Left hindlimb (tissue), 1 donor: ENCODE results near the gene KIR3DL1.
"Not testable (repeated sequence)": the region's sequence is repeated elsewhere in the genome, so short reads cannot be mapped to it uniquely, and the experiment has no call there.

Experiments used
- DNase-seq: peaks from one replicate; pipeline ENCODE4 v3.0.0-alpha.2; 2018

KIR3DL1 gene

GRCh38 chr19:54817670-54818536 lies 1.6 kb downstream of the KIR3DL1 start:
- DNase-seq: no peak

DNA sequence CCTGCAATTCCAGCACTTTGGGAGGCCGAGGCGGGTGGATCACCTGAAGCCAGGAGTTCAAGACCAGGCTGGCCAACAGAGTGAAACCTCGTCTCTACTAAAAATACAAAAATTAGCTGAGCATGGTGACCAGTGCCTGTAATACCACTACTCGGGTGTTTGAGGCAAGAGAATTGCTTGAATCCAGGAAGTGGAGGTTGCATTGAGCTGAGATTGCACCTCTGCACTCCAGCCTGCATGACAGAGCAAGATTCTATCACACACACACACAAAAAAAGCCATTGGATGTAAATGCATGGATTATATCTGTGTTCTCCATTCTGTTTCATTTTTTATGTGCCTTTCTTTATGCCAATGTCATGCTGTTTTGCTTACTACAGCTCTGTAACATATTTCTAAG lies 8.1 kb downstream of the KIR3DL1 start:
- DNase-seq: not testable (repeated sequence)

DNA sequence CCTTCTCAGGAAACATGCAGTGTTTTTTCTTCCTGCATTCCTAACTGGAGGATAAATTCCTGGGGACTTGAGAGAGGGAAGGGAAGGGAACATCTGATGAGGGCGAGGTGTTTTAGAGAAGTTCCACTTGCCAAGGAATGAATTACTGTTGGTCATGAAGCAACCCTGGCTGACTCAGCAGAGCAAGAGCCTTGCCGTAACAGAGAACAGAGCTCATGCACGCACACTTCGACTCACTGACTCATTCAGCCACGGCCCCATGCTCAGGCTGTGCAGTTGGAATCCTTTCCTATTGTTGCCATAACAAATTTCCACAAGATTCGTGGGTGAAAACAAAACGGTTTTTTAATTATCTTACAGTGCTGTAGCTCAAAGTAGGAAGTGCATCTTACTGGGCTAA lies 9.1 kb downstream of the KIR3DL1 start:
- not testable (repeated sequence) for DNase-seq

DNA sequence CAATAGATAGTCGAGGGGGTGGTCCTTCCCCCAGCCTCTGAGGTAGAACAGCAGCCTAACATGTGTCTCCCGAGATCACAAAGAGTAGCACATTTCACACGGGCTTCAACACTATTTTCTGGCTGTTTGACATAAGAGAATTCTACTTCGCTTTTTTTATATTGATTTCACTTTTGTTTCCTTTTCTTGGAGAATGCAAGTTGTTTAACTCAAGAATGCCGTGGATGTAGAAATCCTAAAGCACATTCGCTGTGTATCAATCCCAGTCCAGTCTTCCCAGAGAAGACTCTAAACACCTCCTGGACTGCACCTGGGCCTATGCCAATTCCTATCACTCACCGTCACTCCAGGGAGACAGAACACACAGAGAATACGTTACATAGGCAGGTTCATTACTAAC lies 11.8 kb downstream of the KIR3DL1 start:
- not testable (repeated sequence) for DNase-seq

GRCh38 chr19:54832496-54832895 lies 16.2 kb downstream of the KIR3DL1 start, which contains the start of gene KIR2DS4:
Gene KIR2DS4 (plus strand): TSS chr19:54832676.
- DNase-seq: not testable (repeated sequence)

- DNase-seq: not testable (repeated sequence)
Measured at GRCh38 chr19:54835126-54835525, 18.9 kb downstream of the KIR3DL1 start.

GRCh38 chr19:54837522-54837921 lies 21.3 kb downstream of the KIR3DL1 start:
- DNase-seq: not testable (repeated sequence)

DNA sequence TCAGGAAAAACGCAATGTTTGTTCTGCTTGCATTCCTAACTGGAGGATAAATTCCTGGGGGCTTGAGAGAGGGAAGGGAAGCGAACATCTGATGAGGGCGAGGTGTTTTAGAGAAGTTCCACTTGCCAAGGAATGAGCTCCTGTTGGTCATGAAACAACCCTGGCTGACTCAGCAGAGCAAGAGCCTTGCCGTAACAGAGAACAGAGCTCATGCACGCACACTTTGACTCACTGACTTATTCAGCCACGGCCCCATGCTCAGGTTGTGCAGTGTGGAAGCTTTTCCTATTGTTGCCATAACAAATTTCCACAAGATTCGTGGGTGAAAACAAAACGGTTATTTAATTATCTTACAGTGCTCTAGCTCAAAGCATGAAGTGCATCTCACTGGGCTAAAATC lies 26.9 kb downstream of the KIR3DL1 start:
- DNase-seq: not testable (repeated sequence)

- DNase-seq: not testable (repeated sequence)
Measured at GRCh38 chr19:54850061-54850640, 33.9 kb downstream of the KIR3DL1 start, which contains the start of gene KIR3DL2. Gene KIR3DL2 (plus strand): TSS chr19:54850443. CDS start chr19:54850476, 33 bp downstream.

DNA sequence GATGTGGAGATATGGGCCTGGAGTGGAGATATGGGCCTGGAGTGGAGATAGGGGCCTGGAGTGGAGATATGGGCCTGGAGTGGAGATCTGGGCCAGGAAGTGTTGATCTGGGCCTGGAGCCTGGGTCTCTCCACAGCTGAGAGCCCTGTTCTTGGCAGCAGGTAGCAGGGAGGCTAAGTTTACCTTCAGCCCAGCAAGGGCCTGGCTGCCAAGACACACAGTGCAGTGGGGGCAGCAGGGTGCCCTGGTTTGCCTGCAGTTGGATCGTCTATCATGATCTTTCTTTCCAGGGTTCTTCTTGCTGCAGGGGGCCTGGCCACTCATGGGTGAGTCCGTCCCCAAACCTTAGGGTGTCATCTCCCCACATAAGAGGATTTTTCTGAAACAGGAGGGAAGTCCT lies 34.7 kb downstream of the KIR3DL1 start:
- DNase-seq: no peak

- no peak for DNase-seq
Measured at GRCh38 chr19:54851353-54851752, 35.1 kb downstream of the KIR3DL1 start.

GRCh38 chr19:54855241-54855640 lies 39.0 kb downstream of the KIR3DL1 start:
- not testable (repeated sequence) for DNase-seq

DNA sequence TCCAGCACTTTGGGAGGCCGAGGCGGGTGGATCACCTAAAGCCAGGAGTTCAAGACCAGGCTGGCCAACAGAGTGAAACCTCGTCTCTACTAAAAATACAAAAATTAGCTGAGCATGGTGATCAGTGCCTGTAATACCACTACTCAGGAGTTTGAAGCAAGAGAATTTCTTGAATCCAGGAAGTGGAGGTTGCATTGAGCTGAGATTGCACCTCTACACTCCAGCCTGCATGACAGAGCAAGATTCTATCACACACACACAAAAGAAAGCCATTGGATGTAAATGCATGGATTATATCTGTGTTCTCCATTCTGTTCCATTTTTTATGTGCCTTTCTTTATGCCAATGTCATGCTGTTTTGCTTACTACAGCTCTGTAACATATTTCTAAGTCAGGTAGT lies 42.2 kb downstream of the KIR3DL1 start:
- not testable (repeated sequence) for DNase-seq

DNA sequence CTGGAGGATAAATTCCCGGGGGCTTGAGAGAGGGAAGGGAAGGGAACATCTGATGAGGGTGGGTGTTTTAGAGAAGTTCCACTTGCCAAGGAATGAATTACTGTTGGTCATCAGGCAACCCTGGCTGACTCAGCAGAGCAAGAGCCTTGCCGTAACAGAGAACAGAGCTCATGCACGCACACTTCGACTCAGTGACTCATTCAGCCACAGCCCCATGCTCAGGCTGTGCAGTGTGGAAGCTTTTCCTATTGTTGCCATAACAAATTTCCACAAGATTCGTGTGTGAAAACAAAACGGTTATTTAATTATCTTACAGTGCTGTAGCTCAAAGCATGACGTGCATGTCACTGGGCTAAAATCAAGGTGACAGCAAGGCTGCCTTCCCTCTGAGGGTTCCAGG lies 43.2 kb downstream of the KIR3DL1 start:
- not testable (repeated sequence) for DNase-seq

GRCh38 chr19:54863459-54863858 lies 47.2 kb downstream of the KIR3DL1 start:
- not testable (repeated sequence) for DNase-seq

- DNase-seq: no peak
Measured at GRCh38 chr19:54871696-54872095, 55.4 kb downstream of the KIR3DL1 start.

DNA sequence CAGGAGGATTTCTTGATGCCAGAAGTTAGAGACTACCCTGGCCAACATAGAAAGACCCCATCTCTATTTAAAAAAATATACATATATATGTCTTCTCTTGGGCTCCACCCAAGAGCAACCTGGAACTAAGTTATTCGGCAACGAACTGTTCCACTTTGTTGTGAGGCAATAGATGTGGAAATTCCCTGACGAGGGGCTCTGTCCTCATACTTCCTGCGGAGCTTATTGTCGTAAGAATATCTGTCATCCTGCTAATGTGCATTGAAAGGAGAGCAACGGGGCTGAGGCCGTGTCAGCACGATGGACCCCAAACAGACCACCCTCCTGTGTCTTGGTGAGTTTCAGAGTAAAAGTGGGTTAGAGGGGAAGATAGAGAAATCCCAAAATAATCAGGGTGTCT lies 57.7 kb downstream of the KIR3DL1 start, which contains the start of gene FCAR:
Gene FCAR (plus strand): TSS at position 246 of the 400 bp plus-strand sequence. CDS start 55 bp downstream, at position 301.
- no peak for DNase-seq

DNA sequence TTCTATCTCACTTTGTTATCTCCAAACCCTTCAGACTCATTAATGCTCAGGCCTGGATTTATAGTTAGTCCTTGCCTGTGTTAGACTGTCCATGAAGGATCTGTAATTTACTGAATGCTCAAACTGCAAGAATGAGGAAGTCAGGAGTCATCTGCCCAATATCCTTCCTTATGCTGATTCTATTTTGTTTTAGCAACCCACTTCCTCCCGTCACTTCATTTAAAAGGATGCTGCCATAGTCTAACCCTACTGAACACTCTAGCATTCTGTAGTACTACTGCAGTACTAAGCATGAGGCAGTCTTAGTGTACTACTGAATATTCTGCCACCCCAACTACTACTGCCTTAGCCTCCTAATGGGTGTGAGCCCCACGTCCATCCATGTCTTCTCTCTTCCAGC lies 59.2 kb downstream of the KIR3DL1 start:
- DNase-seq: no peak

DNA sequence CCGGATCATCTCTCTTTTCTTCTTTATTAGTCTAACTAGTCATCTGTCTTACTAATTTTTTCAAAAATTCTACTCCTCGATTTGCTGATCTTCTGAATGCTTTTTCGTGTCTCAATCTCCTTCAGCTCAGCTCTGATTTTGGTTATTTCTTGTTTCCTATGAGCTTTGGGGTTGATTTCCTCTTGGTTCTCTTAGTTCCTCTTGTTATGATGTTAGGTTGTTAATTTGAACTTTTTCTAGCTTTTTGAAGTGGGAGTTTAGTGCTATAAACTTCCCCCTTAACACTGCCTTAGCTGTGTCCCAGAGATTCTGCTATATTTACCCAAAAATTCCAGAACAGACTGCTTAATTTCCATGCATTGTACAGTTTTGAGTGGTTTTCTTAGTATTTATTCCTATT lies 61.2 kb downstream of the KIR3DL1 start:
- no peak for DNase-seq
